ENCODE measurements around the gene PRM3.

Gene PRM3

DNA sequence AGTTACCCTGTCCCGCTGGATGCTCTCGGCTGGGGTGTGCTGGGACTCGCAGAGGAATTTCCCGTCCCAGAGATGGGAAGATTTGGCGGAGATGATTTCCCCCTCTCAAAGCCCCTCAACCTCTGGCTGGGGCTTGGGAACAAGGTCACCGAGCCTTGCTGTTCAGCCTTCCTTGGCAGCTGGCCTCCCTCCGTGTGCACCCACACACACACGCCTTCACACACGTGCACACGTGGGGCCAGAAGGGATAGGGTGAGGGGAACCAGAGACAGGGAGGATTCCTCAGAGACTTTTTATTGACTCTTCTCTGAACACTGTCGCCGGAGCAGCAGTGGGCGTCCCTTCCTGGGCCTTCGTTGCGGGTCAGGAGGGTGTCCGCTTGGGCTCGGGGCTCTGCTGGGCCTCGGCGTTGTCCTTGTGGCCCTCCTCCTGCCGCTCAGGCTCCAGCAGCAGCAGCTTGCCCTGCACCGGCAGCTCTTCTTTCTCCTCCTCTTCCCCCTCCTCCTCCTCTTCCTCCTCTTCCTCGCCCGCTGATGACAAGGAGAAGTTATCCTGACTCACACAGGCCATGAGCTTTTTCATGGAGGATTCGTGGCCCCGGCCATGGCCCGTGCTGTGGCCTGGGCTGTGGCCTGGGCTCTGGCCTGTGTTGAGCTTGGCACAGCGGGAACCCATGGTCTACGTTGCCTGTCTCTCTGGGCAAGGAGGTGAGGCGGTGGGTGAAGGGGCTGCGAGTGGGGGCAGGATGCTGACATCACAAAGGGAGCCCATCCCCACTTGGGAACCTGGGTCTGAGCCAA lies at the start of gene PRM3:
Gene PRM3, minus strand, starts transcription at position 709 of the 800 bp plus-strand sequence. Its CDS starts 34 bp downstream, at position 675.
- no peak for DNase-seq

DNA sequence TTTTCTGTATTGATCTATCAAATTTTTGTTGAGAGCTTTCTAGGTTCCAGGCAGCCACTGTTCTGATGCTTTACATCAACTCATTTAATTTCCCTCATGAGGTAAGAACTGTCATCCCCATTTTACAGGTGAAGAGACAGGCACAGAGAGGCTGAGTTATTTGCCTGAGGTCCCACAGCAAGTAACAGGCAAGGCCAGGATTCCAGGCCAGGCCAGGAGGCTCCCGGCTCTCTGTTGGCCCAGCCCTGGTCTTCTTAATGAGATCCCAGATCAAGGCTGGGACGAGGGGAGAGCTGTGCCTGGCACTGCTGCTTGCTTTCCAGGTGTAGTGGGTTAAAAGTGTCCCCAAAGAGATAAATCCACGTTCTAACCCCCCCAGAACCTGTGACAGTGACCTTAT lies 49.4 kb upstream of the PRM3 start:
- DNase-seq, result no peak

DNA sequence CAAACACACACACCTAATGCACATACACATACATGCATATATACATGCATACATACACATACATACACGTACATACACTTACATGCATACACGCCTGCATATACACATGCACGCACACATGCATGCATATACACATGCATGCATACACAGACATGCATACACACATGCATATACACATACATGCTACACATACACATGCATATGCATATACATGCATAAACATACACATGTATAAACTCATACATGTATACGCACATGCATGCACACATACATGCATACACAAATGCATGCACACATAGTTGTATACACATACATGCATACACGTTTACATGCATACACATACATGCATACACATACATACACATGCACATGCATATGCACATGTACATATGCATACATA lies 48.2 kb upstream of the PRM3 start:
- DNase-seq, result no peak

DNA sequence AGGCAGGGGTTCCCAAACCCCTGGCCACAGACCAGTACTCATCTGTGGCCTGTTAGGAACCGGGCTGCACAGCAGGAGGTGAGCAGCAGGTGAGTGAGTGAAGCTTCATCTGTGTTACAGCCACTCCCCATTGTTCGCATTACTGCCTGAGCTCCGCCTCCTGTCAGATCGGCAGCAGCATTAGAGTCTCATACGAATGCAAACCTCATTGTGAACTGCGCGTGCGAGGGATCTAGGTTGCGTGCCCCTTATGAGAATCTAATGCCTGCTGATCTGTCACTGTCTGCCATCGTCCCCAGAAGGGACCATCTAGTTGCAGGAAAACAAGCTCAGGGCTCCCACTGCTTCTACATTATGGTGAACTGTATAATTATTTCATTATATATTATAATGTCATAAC lies 46.7 kb upstream of the PRM3 start:
- DNase-seq, result no peak

DNA sequence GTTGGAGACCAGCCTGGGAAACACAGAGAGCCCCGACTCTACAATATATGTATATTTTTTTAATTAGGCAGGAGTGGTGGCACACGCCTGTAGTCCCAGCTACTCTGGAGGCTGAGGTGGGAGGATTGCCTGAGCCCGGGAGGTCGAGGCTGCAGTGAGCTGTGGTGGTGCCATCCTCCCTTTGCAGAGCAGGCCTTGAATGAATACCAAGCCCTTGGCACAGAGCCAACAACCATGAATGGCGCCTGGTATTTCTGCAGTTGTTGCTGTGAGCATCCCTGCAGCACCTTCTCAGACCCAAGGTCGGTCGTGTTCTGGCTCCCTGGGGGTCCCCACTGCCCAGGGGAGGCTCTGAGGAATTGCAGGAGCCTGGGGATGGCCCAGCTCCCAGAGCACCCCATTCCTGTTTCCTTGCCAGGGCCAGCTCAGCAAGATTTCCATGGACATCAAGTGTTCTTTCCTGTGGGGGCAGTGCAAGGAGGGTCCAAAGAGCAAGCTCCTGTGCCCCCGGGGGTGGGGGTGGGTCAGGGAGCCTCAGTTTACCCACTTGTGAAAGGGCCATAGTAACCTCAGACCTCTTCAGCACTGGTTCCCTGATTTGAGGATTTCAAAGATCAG lies 46.2 kb upstream of the PRM3 start:
- no peak for DNase-seq

- no peak for DNase-seq
Observed at GRCh38 chr16:11318817-11319216, 45.4 kb upstream of the PRM3 start.

- no peak for DNase-seq
Observed at GRCh38 chr16:11316331-11317015, 43.0 kb upstream of the PRM3 start.

GRCh38 chr16:11315510-11315909 lies 42.1 kb upstream of the PRM3 start:
- DNase-seq, result no peak

GRCh38 chr16:11314309-11314894 lies 41.0 kb upstream of the PRM3 start:
- no peak for DNase-seq

- DNase-seq, result no peak
Observed at GRCh38 chr16:11313493-11314308, 40.3 kb upstream of the PRM3 start.

DNA sequence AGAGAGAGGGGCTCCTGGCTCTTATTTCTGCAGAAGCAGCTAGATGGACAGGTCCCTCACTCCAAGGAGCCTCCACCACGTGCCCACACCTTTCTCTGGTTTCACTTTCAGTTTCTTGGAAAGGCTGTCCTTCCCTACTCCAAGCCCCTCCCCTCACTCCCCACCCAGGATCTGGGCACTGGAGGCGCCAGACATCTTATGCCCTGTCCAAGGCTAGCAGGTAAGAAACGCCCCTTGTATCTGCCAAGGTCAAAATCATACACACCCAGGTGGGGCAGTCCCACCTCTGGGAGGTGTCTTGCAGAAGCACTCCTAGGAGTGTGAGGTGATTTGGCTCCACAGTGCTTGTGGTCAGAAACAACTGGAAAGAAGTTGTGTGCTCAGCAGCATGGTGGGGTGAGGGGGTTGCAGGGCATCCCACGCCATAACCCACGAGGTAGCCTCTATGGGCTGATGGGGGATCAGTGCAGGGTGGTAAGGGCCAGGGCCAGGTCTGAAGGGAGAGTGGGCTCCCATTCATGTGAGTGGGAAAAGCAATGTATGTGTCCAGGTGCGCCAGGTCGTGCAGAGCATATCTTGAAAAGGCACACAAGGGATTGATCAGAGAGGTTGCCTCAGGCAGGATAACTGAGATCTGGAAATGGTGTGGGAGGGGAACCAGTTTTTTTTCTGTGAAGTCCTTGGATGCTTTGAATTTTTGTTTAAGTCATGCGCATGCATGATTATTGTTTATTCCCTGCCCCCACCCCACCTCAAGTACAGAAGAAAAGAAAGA lies 39.5 kb upstream of the PRM3 start:
- DNase-seq, result no peak

DNA sequence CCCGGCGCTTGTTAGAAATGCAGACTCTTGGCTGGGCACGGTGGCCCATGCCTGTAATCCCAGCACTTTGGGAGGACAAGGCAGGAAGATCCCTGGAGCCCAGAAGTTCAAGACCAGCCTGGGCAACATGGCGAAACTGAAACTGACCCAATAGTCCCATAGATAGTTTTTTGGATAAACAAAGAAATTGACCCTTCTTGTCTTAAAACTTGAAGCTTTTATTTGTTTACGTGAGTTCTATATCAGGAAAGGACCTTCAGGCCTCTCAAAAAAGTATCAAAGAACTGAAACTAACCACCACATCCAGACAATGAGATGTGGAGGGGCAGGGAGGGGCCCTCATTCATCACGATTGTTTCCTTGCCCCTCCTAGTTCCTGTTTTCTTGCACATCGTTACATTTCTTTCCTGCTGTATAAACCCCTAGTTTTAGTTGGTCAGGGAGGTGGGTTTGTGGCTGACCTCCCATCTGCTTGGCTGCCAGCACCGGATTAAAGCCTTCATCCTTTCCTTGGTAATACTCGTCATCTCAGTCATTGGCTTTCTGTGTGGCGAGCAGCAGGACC lies 37.6 kb upstream of the PRM3 start:
- DNase-seq, result no peak

DNA sequence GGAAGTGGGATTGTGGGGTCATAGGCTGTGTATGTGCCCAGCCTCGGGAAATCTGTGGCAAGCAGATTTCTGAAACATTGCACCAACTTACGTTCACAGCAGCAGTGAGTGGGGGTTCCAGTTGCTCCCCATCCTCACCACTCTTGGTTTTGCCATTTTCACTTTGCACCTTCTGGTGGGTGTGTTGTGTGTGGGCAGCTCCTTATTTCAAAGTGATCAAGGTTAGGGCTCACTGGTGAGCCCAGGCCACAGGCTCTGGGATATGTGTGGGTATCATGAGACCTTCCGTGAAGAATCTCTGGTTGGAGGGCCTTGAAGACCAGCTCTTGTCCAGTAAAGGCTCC lies 37.2 kb upstream of the PRM3 start:
- no peak for DNase-seq

DNA sequence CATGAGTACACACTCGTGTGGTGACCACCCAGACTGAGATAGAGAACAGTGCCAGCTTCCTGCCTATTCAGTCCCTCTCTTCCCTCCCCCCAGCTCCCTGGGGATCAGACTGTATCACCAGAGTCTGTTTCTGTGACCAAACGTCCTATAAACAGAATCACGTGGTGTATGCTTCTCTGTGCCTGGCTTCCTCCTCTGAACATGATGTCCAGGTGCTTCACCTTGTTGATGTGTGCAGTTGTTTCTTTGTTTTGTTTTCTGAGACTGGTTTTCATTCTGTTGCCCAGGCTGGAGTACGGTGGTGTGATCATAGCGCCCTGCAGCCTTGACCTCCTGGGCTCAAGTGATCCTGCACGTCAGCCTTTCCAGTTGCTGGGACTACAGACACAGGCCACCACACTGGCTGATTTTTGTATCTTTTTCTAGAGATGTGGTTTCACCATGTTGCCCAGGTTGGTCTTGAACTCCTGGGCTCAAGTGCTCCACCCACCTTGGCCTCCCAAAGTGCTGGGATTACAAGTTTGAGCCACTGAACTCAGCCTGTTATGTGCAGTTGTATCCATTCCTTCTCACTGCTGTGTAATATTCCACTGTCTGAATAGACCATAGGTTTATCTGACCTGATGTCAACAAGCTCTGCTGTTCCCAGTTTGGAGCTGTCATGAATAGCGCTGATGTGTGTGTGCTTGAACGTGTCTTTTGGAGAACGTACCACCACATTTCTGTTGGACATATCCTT lies 36.6 kb upstream of the PRM3 start:
- DNase-seq, result no peak

- no peak for DNase-seq
Observed at GRCh38 chr16:11308493-11309283, 35.3 kb upstream of the PRM3 start.

GRCh38 chr16:11307639-11308492 lies 34.4 kb upstream of the PRM3 start:
- no peak for DNase-seq

- DNase-seq, result no peak
Observed at GRCh38 chr16:11306997-11307638, 33.7 kb upstream of the PRM3 start.

DNA sequence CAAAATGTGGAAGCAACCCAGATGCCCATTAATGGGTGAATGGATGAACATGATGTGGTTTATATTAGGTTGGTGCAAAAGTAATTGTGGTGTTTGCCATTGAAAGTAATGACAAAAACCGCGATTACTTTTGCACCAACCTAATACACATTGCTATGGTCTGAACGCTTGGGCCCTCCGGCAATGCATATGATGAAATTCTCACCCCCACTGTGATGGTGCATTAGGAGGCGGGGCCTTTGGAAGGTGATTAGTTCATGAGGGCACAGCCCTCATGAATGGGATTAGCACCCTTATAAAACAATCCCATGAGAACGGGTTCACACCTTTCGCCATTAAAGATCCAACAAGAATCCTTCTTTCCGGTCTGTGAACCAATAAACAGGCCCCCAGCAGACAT lies 33.0 kb upstream of the PRM3 start:
- no peak for DNase-seq
